Measurements from ENCODE around the gene SSBP3. TPM values are rescaled to one million over a fixed set of nuclear protein-coding genes. Genes with fewer than 3 reads are reported as not detected.

The SSBP3 gene
- total RNA-seq, 2 donors from 2014 or later: 7.9 to 23.1 TPM

DNA sequence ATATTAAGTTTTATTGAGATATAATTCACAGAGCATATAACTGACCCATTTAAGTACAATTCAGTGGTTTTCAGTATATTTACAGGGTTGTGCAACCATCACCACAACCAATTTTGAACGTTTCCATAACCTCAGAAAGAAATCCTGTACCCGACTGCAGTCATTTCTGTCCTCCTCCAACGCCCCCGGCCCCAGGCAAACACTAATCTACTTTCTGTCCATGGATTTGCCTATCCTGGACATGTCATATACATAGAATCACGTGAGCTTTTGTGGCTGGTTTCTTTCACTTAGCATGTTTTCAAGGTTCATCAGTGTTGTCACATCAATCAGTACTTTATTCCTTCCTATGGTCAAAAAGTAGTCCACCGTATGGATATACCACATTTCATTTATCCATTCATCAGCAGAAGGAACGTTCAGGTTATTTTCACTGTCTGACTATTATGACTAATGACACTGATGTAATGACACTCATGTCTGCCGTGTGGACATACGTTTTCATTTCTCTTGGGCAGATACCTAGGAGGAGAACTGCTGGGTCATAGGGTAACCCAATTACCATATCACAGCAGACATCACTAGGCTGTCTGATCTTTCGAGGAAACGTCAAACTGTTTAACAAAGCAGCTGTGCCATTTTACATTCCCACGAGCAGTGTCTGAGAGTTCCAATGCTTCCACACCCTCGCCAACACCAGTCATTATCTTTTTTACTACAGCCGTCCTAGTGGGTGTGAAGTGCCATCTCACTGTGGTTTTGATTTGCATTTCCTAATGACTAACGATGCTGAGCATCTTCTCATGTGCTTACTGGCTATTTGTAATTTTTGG lies 175.5 kb downstream of the SSBP3 start:
- H3K9me3 ChIP-seq: no peaks in the 10 kb centered on the region
- peaks cover 12% of the 10 kb centered on the region for H3K4me1 ChIP-seq
- H3K27ac ChIP-seq: no peak overlapping the region
- no peak for DNase-seq
- ATAC-seq: no peak
- intact Hi-C loops (cut with DNase I): no loop called here
- TF ChIP-seq POLR2A (IDR thresholded peaks at IDR 0.05): no peak
- TF ChIP-seq, protein P1, sequence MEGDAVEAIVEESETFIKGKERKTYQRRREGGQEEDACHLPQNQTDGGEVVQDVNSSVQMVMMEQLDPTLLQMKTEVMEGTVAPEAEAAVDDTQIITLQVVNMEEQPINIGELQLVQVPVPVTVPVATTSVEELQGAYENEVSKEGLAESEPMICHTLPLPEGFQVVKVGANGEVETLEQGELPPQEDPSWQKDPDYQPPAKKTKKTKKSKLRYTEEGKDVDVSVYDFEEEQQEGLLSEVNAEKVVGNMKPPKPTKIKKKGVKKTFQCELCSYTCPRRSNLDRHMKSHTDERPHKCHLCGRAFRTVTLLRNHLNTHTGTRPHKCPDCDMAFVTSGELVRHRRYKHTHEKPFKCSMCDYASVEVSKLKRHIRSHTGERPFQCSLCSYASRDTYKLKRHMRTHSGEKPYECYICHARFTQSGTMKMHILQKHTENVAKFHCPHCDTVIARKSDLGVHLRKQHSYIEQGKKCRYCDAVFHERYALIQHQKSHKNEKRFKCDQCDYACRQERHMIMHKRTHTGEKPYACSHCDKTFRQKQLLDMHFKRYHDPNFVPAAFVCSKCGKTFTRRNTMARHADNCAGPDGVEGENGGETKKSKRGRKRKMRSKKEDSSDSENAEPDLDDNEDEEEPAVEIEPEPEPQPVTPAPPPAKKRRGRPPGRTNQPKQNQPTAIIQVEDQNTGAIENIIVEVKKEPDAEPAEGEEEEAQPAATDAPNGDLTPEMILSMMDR (IDR thresholded peaks at IDR 0.05): no peak
- no peaks in the 10 kb centered on the region for H3K36me3 ChIP-seq (replicated peaks in 1 of 2; ENCODE audit: insufficient read depth in 1 of 2, low read depth in 2 of 2)
- H3K4me3 ChIP-seq: no peak overlapping the region
- 72 to 85% methylated on average over 15 of the region's 15 CpGs for WGBS, 2 donors
- H3K27me3 ChIP-seq: no peaks in the 10 kb centered on the region

DNA sequence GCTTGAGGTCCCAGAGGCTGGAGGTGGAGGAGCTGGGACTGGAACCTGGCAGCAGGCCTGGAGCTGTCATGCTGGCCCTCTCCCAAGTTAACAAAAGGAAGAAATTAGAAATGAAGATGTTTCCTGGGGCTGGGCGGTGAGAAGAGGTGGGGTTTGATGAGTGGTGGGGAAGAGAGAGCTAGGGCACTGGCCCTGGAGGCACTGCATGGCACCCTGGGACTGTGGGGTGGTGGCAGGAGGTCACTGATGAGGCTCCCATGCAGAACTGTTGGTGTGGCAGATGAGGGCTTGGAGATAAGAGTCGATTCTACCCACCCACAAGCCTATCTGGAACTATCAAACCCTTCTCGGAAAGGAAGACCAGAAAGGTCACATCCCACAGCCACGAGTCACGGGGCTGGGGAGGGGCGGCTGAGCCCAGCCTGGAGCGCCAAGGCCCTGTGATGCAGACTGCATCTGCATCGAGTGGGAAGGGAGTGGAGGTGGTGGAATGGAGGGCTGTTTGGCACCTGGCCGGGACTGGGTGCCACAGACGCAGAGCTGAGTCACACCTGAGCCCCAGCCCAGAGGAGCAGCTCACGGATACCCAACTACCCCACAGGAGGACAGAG lies 176.8 kb downstream of the SSBP3 start:
- intact Hi-C loops (cut with DNase I): no loop called here
- TF ChIP-seq, protein P1 (IDR thresholded peaks at IDR 0.05): no peak
- TF ChIP-seq POLR2A (IDR thresholded peaks at IDR 0.05): no peak
- Histone ChIP-seq H3K27ac (no peak overlapping the region), H3K4me3 (no peak overlapping the region), H3K36me3 (replicated peaks in 1 of 2; ENCODE audit: insufficient read depth in 1 of 2, low read depth in 2 of 2) (no peaks in the 10 kb centered on the region), H3K27me3 (no peaks in the 10 kb centered on the region), H3K9me3 (no peaks in the 10 kb centered on the region), H3K4me1 (peaks cover 12% of the 10 kb centered on the region)
- WGBS, 2 donors: 67 to 69% methylated on average over 11 of the region's 11 CpGs
- no peak for ATAC-seq
- DNase-seq: peak in 1 of 4 donors; percentile 44

DNA sequence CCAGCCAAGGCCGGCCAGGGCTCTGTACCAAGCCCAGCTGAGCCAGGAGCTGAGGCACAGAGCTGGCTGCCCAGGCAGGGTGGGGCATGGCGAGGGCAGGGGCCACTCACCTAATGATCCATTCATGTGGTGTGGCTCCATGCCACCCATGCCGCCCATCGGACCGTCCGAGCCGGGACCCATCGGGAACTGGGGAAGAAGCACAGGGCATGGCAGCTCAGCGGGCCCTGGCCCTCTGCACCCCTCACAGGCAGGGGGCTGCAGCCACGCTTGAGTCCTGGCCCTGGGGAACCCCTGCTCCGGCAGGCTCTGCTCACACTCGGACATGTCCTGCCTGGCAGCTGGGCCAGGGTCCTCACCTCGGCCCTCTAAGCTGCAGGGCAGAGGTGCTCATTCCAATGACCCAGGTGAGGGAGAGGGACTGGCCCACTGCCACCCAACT lies 177.5 kb downstream of the SSBP3 start:
- DNase-seq: no peak

DNA sequence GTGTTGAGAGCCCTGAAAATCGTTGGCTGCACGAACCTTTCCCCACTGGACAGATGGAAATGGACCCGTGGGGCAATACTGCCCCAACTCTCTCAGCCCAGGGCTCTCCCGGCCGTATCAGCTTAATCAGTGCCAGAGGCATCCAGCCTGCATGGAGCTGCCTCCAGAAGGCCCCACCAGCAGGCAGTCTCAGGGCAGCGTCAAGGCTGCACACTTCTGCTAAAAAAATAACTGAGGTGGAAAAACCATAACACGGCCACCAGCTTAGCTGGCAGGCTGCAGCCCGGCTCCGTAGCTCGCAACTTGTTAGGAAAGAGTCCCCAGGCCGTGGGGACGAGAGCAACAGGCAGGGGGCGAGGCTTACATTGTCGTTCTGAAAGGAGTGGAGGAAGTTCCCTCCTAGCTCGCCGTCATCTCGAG lies 178.3 kb downstream of the SSBP3 start:
- ATAC-seq (no peak), DNase-seq (no peak)
- Histone ChIP-seq H3K27ac (peak overlapping the region; percentile 24 to 56 (median 46)), H3K27me3 (no peaks in the 10 kb centered on the region), H3K4me1 (peaks cover 12% of the 10 kb centered on the region), H3K9me3 (no peaks in the 10 kb centered on the region), H3K4me3 (no peak overlapping the region), H3K36me3 (replicated peaks in 1 of 2; ENCODE audit: insufficient read depth in 1 of 2, low read depth in 2 of 2) (no peaks in the 10 kb centered on the region)
- 71 to 84% methylated on average over 17 of the region's 17 CpGs for WGBS, 2 donors
- TF ChIP-seq, protein P1 (IDR thresholded peaks at IDR 0.05): no peak
- TF ChIP-seq POLR2A (IDR thresholded peaks at IDR 0.05): no peak
- intact Hi-C loops (cut with DNase I): no loop called here

More for the DNA sequence above, 177.5 kb downstream of the SSBP3 start:
- TF ChIP-seq POLR2A (IDR thresholded peaks at IDR 0.05): no peak
- TF ChIP-seq, protein P1 (IDR thresholded peaks at IDR 0.05): no peak
- ATAC-seq: no peak
- intact Hi-C loops (cut with DNase I): no loop called here
- WGBS, 2 donors: 94% methylated on average over 10 to 12 of the region's 13 CpGs
- Histone ChIP-seq H3K27ac (no peak overlapping the region), H3K4me1 (peaks cover 12% of the 10 kb centered on the region), H3K4me3 (no peak overlapping the region), H3K36me3 (replicated peaks in 1 of 2; ENCODE audit: insufficient read depth in 1 of 2, low read depth in 2 of 2) (no peaks in the 10 kb centered on the region), H3K9me3 (no peaks in the 10 kb centered on the region), H3K27me3 (no peaks in the 10 kb centered on the region)

Data from body of pancreas (tissue), 4 donors.